Panc1 (cell line): ENCODE results near the gene MLEC. TPM values are rescaled to one million over a fixed set of nuclear protein-coding genes. Genes with fewer than 3 reads are reported as not detected.

ENCODE experiments used
- ATAC-seq: fragments of 200-7000 bp; cut with Tn5 transposase; 2 replicates; pipeline ENCODE4 v1.9.1; 2020; ENCODE audit warnings: mild to moderate bottlenecking, moderate library complexity
- BruUV-seq: library from RNA; stranded (reverse); fragments of 400-500 nt; replicated peaks from 2 replicates; lab custom pipeline; 2021; lab: Mats Ljungman, UMichigan
- CTCF ChIA-PET: fragments of 300-600 bp; sonication (Branson Sonifier 250); formaldehyde crosslinking; loops from one replicate; lab custom pipeline; 2022; ENCODE audit warnings: antibody characterized with exemption; lab: Charles Lee
- POLR2A ChIA-PET: fragments of 300-600 bp; sonication (Branson Sonifier 250); formaldehyde crosslinking; loops from one replicate; lab custom pipeline; 2022; ENCODE audit warnings: antibody characterized with exemption; lab: Charles Lee
- DNase-seq: peaks from one replicate; pipeline ENCODE4 v3.0.0-alpha.2; 2010; ENCODE audit warnings: low read depth, low spot score
- H3K27ac ChIP-seq: 2 replicates; pipeline ENCODE4 v1.5.1; 2011; ENCODE audit warnings: mild to moderate bottlenecking, low read length, inconsistent platforms
- H3K27me3 ChIP-seq: fragments of 200-500 bp; sonication (Bioruptor generic); 2 replicates; pipeline ENCODE4 v1.6.0; 2014; ENCODE audit warnings: low read length, inconsistent platforms; ENCODE audit not compliant: control insufficient read depth, insufficient read depth
- H3K36me3 ChIP-seq: fragments of 200-500 bp; sonication (Bioruptor generic); 2 replicates; pipeline ENCODE4 v1.5.1; 2014; ENCODE audit warnings: inconsistent platforms, mild to moderate bottlenecking, low read length, moderate library complexity; ENCODE audit not compliant: control insufficient read depth, insufficient read depth
- H3K4me1 ChIP-seq: 2 replicates; pipeline ENCODE4 v1.5.1; 2011; ENCODE audit warnings: inconsistent platforms, mild to moderate bottlenecking, low read length, moderate library complexity; ENCODE audit not compliant: control insufficient read depth, insufficient read depth
- H3K4me3 ChIP-seq, 2 experiments: 2 replicates each; pipeline ENCODE4 v1.5.1; 2011 to 2012; ENCODE audit warnings: low read depth in 2 of 2, low read length in 2 of 2, mild to moderate bottlenecking in 2 of 2, inconsistent platforms in 1 of 2, moderate library complexity in 1 of 2
- H3K9me3 ChIP-seq: fragments of 200-500 bp; sonication (Bioruptor generic); 2 replicates; pipeline ENCODE4 v1.5.1; 2014; ENCODE audit warnings: low read depth, mild to moderate bottlenecking, inconsistent platforms, low read length, moderate library complexity; ENCODE audit not compliant: control insufficient read depth, insufficient read depth
- CTCF ChIP-seq: fragments of 450-650 bp; IDR thresholded peaks from 2 replicates; pipeline ENCODE4 v1.5.1; 2017; ENCODE audit warnings: mild to moderate bottlenecking
- POLR2AphosphoS5 ChIP-seq: IDR thresholded peaks from 2 replicates; pipeline ENCODE4 v1.6.1; 2012; ENCODE audit warnings: mild to moderate bottlenecking, low read depth, low read length, moderate library complexity
- REST ChIP-seq, 2 experiments: IDR thresholded peaks; 2 replicates each; pipeline ENCODE4 v1.6.1; 2011 to 2012; ENCODE audit warnings: low read depth in 2 of 2, control low read depth in 1 of 2, low read length in 1 of 2, mild to moderate bottlenecking in 1 of 2, moderate library complexity in 1 of 2; ENCODE audit not compliant: insufficient read depth in 1 of 2
- SIN3A ChIP-seq: IDR thresholded peaks from 2 replicates; pipeline ENCODE4 v1.6.1; 2012; ENCODE audit warnings: low read depth, mild to moderate bottlenecking, low read length, moderate library complexity, borderline replicate concordance; ENCODE audit not compliant: insufficient read depth
- TCF7L2 ChIP-seq: IDR thresholded peaks from 2 replicates; pipeline ENCODE4 v1.6.1; 2011; ENCODE audit warnings: mild to moderate bottlenecking, low read depth, low read length, inconsistent platforms
- in situ Hi-C: cut with HindIII; loops from 2 replicates; pipeline ENCODE4 v1.10.0; 2016; ENCODE audit warnings: low sequenced_read_pairs, low pct_unique_long_range_greater_than_20kb
- intact Hi-C: fragments of 100-400 bp; cut with micrococcal nuclease; formaldehyde crosslinking; loops from one replicate; pipeline ENCODE4 v1.10.0; 2022; ENCODE audit not compliant: unreplicated experiment
- total RNA-seq: library from RNA; stranded (reverse); gene quantifications from one replicate; pipeline ENCODE4 v1.2.1, GENCODE V29; 2021; ENCODE audit not compliant: unreplicated experiment

Gene MLEC
- total RNA-seq, 1 experiment from 2014 or later, result 171 TPM

DNA sequence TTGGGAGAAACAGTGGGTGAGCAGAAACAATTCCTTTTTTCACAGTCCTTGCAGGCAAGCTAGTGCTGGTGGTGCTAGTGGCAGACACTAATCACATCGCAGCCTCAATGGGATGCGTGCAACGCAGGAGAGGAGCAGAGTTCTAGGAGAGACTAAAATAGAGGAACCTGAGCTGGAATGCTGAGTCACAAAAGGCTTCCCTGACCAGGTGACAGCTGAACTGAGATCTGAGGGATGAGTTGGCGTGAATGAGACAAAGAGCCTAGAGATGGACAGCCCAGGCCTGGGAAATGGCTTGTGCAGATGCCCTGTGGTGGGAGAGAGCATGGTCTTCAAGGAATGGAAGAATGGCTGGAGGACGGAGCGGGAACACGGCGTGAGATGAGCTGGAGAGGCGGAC lies 64.4 kb downstream of the MLEC start:
- Histone ChIP-seq H3K27me3 (no peaks in the 10 kb centered on the region), H3K4me1 (no peaks in the 10 kb centered on the region), H3K36me3 (no peaks in the 10 kb centered on the region), H3K9me3 (no peaks in the 10 kb centered on the region), H3K27ac (no peak overlapping the region), H3K4me3 (no peak overlapping the region)
- no TSS peak for BruUV-seq
- intact Hi-C loops, result loop anchor here (10.0 kb wide), 1 partner anchor 223 kb away; the partner anchor contains the start of gene HNF1A
- POLR2A ChIA-PET, result interaction anchor here (0.6 kb wide), 1 partner anchor 13 kb away, joined by 3 read pairs; no protein-coding TSS in a partner anchor
- ATAC-seq (no peak), DNase-seq (no peak)
- CTCF ChIA-PET, result interaction anchor here (2.0 kb wide), 1 partner anchor 220 kb away, joined by 6 read pairs; no protein-coding TSS in a partner anchor
- TF ChIP-seq REST (IDR thresholded peaks at IDR 0.05; ENCODE audit: insufficient read depth in 1 of 2, low read depth in 2 of 2, low read length in 1 of 2), result no peak
- TF ChIP-seq CTCF, result no peak
- no peak for TF ChIP-seq SIN3A
- TF ChIP-seq TCF7L2, result no peak
- TF ChIP-seq POLR2AphosphoS5, result no peak
- in situ Hi-C loops, result no loop called here

Other genes with a start within 250 kb of the MLEC start
- gene COX6A1, start 249.0 kb upstream of the MLEC start, total RNA-seq, result 557 TPM
- 23.9 TPM for gene TRIAP1, start 240.8 kb upstream of the MLEC start, total RNA-seq
- 34.7 TPM for gene GATC, start 240.7 kb upstream of the MLEC start, total RNA-seq
- 269 TPM for gene SRSF9, start 217.4 kb upstream of the MLEC start, total RNA-seq
- 482 TPM for gene DYNLL1, start 191.0 kb upstream of the MLEC start, total RNA-seq
- 42.9 TPM for gene COQ5, start 158.0 kb upstream of the MLEC start, total RNA-seq
- 177 TPM for gene RNF10, start 152.8 kb upstream of the MLEC start, total RNA-seq
- 43.7 TPM for gene POP5, start 105.7 kb upstream of the MLEC start, total RNA-seq
- not detected for gene CABP1, start 46.5 kb upstream of the MLEC start, total RNA-seq
- 26.0 TPM for gene UNC119B, start 23.3 kb downstream of the MLEC start, total RNA-seq
- 15.9 TPM for gene ACADS, start 38.7 kb downstream of the MLEC start, total RNA-seq
- gene SPPL3, start 217.2 kb downstream of the MLEC start, total RNA-seq, result 51.1 TPM